Testis (tissue), 2 donors: Measurements from ENCODE around the gene SMAGP.

Source experiments
- CTCF ChIP-seq, 3 experiments: fragments of 450-650 bp in 2 of 3; fragments of 200-600 bp in 1 of 3; sonication (generic) in 1 of 3; IDR thresholded peaks; one replicate each; pipeline ENCODE4 v1.5.1; 2016 to 2019; ENCODE audit warnings: antibody characterized with exemption in 3 of 3, mild to moderate bottlenecking in 2 of 3, moderate library complexity in 1 of 3
- POLR2A ChIP-seq: fragments of 450-650 bp; IDR thresholded peaks from one replicate; pipeline ENCODE4 v1.6.1; 2017; ENCODE audit warnings: antibody characterized with exemption, mild to moderate bottlenecking, moderate library complexity

GRCh38 chr12:51197736-51198567, 72.3 kb downstream of the SMAGP start:
- no peak for TF ChIP-seq CTCF (IDR thresholded peaks at IDR 0.05)
- TF ChIP-seq POLR2A, result no peak
